ENCODE measurements around the gene MED13L.

DNA sequence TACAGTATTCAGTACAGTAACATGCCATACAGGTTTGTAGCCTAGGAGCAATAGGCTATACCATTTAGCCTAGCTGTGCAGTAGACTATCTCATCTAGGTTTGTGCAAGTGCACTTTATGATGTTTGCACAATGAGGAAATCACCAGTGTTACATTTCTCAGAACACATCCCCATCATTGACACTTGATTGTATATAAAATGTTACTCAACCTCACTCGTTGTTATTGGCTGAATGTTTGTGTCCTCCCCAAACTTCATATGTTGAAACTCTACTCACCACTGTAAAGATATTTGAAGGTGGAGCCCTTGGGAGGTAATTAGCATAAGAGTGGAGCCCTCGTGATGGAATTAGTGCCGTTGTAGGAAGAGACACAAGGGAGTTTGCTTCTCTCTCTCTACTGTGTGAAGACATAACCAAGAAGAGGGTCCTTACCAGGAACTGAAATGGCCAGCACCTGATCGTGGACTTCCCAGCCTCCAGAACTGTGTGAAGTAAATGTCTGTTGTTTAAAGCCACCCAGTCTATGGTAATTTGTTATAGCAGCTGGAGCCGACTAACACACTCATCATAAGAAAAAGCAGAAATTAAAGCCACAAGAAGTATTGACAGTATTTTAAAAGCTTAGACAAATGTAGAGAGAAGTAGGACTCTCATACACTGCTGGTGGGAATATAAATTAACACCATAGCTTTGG lies 3.2 kb upstream of the MED13L start:
- TF ChIP-seq RAD21 (IDR thresholded peaks at IDR 0.05; ENCODE audit: low read length) = no peak
- TF ChIP-seq SMC3 (IDR thresholded peaks at IDR 0.05; ENCODE audit: low read depth, low read length) = no peak
- TF ChIP-seq CTCF (conservative IDR thresholded peaks at IDR 0.05; ENCODE audit: low read depth, low read length) = no peak
- TF ChIP-seq, protein P1, sequence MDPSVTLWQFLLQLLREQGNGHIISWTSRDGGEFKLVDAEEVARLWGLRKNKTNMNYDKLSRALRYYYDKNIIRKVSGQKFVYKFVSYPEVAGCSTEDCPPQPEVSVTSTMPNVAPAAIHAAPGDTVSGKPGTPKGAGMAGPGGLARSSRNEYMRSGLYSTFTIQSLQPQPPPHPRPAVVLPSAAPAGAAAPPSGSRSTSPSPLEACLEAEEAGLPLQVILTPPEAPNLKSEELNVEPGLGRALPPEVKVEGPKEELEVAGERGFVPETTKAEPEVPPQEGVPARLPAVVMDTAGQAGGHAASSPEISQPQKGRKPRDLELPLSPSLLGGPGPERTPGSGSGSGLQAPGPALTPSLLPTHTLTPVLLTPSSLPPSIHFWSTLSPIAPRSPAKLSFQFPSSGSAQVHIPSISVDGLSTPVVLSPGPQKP (IDR thresholded peaks at IDR 0.05; ENCODE audit: borderline replicate concordance, low read depth, low read length) = no peak
- TF ChIP-seq, protein P2, sequence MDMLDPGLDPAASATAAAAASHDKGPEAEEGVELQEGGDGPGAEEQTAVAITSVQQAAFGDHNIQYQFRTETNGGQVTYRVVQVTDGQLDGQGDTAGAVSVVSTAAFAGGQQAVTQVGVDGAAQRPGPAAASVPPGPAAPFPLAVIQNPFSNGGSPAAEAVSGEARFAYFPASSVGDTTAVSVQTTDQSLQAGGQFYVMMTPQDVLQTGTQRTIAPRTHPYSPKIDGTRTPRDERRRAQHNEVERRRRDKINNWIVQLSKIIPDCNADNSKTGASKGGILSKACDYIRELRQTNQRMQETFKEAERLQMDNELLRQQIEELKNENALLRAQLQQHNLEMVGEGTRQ (IDR thresholded peaks at IDR 0.05; ENCODE audit: low read depth, low read length) = no peak
- TF ChIP-seq POLR2A (IDR thresholded peaks at IDR 0.05; ENCODE audit: low read depth, low read length) = no peak
- TF ChIP-seq CEBPB (IDR thresholded peaks at IDR 0.05; ENCODE audit: low read depth, low read length) = no peak
